ENCODE measurements around the gene SLC25A5. TPM values are rescaled to one million over a fixed set of nuclear protein-coding genes. Genes with fewer than 3 reads are reported as not detected.
"Not testable (repeated sequence)": the region's sequence is repeated elsewhere in the genome, so short reads cannot be mapped to it uniquely, and the experiment has no call there.

Gene SLC25A5
- total RNA-seq, 1 experiment from 2014 or later: 807 TPM

- peak overlapping the region; percentile 86 for H3K4me2 ChIP-seq
- peaks cover 51% of the 10 kb centered on the region for H3F3A ChIP-seq (ENCODE audit: insufficient read depth, low read depth)
- H3K36me3 ChIP-seq (ENCODE audit: low read depth): no peaks in the 10 kb centered on the region
- intact Hi-C loops (cut with micrococcal nuclease; ENCODE audit: unreplicated experiment): loop anchor here (5.0 kb wide), 1 partner anchor 264 kb away; the partner anchor contains the start of gene PGRMC1
- ChIA-PET CTCF (interaction anchor here (0.5 to 1.0 kb wide), 4 partner anchors 32 to 794 kb away, joined by 3 read pairs; no protein-coding TSS in a partner anchor), POLR2A (ENCODE audit: unreplicated experiment) (interaction anchor here (0.6 to 1.0 kb wide), 2 partner anchors 11 to 191 kb away, joined by 3 to 12 read pairs; no protein-coding TSS in a partner anchor)
- BruUV-seq (replicated peaks): TSS peak; percentile 9
- H3K27me3 ChIP-seq (ENCODE audit: insufficient read depth, low read depth): no peaks in the 10 kb centered on the region
- H3K9me3 ChIP-seq (ENCODE audit: insufficient read depth, low read depth): no peaks in the 10 kb centered on the region
- H3K79me2 ChIP-seq (ENCODE audit: low read depth): no peaks in the 10 kb centered on the region
- DNase-seq: peak; percentile 55 to 89
- TF ChIP-seq EZH2 (IDR thresholded peaks at IDR 0.05; ENCODE audit: low read depth) (no peak), CTCF (conservative IDR thresholded peaks at IDR 0.05) (no peak)
- H4K20me1 ChIP-seq (ENCODE audit: insufficient read depth): no peaks in the 10 kb centered on the region
- peak overlapping the region; percentile 95 for H3K27ac ChIP-seq
- peak overlapping the region; percentile 77 for H2AFZ ChIP-seq
- H3K4me1 ChIP-seq (replicated peaks; ENCODE audit: insufficient read depth): peaks cover 49% of the 10 kb centered on the region
- H3K9me2 ChIP-seq (ENCODE audit: insufficient read depth): no peaks in the 10 kb centered on the region
- H3K4me3 ChIP-seq: peak overlapping the region; percentile 43; the same call in 1 of the 2 replicates
Observed at GRCh38 chrX:119501511-119502148, 33.4 kb downstream of the SLC25A5 start.

GRCh38 chrX:119502727-119503483 is 34.7 kb downstream of the SLC25A5 start:
- Histone ChIP-seq H3K4me1 (replicated peaks; ENCODE audit: insufficient read depth) (peaks cover 49% of the 10 kb centered on the region), H2AFZ (peak overlapping the region; percentile 22; the same call in 1 of the 2 replicates), H3K27ac (peak overlapping the region; percentile 95), H3K27me3 (ENCODE audit: insufficient read depth, low read depth) (no peaks in the 10 kb centered on the region), H3F3A (ENCODE audit: insufficient read depth, low read depth) (peaks cover 51% of the 10 kb centered on the region), H4K20me1 (ENCODE audit: insufficient read depth) (no peaks in the 10 kb centered on the region), H3K9me3 (ENCODE audit: insufficient read depth, low read depth) (no peaks in the 10 kb centered on the region), H3K9me2 (ENCODE audit: insufficient read depth) (no peaks in the 10 kb centered on the region), H3K36me3 (ENCODE audit: low read depth) (no peaks in the 10 kb centered on the region), H3K4me3 (peak overlapping the region; percentile 43; the same call in 1 of the 2 replicates), H3K79me2 (ENCODE audit: low read depth) (no peaks in the 10 kb centered on the region), H3K4me2 (peak overlapping the region; percentile 86)
- intact Hi-C loops (cut with micrococcal nuclease; ENCODE audit: unreplicated experiment): loop anchor here (5.0 kb wide), 1 partner anchor 266 kb away; the partner anchor contains the start of gene PGRMC1
- CTCF ChIA-PET: interaction anchor here (0.6 to 1.7 kb wide), 4 partner anchors 9 to 1234 kb away, joined by 3 to 10 read pairs (median 5); partner anchors contain the start of gene SLC25A5
- DNase-seq: peak; percentile 78 to 86
- TF ChIP-seq CTCF (conservative IDR thresholded peaks at IDR 0.05): no peak; the same call in 1 of the 2 replicates
- POLR2A ChIA-PET (ENCODE audit: unreplicated experiment): interaction anchor here (0.6 to 0.9 kb wide), 5 partner anchors 9 to 367 kb away, joined by 3 to 6 read pairs (median 3); no protein-coding TSS in a partner anchor
- BruUV-seq (replicated peaks): TSS peak; percentile 76

- peaks cover 49% of the 10 kb centered on the region for H3K4me1 ChIP-seq (replicated peaks; ENCODE audit: insufficient read depth)
Observed at GRCh38 chrX:119503484-119503861, 35.2 kb downstream of the SLC25A5 start.

GRCh38 chrX:119505145-119505544 is 36.9 kb downstream of the SLC25A5 start:
- H4K20me1 ChIP-seq (ENCODE audit: insufficient read depth); BruUV-seq (replicated peaks); H3K36me3 ChIP-seq (ENCODE audit: low read depth); H3K9me2 ChIP-seq (ENCODE audit: insufficient read depth); POLR2A ChIA-PET (ENCODE audit: unreplicated experiment); H3K9me3 ChIP-seq (ENCODE audit: insufficient read depth, low read depth); H2AFZ ChIP-seq; H3K4me2 ChIP-seq; DNase-seq; intact Hi-C loops (cut with micrococcal nuclease; ENCODE audit: unreplicated experiment); H3K27me3 ChIP-seq (ENCODE audit: insufficient read depth, low read depth); H3K4me3 ChIP-seq; H3K79me2 ChIP-seq (ENCODE audit: low read depth): not testable (repeated sequence)
- Histone ChIP-seq H3K4me1 (replicated peaks; ENCODE audit: insufficient read depth) (peaks cover 45% of the 10 kb centered on the region), H3F3A (ENCODE audit: insufficient read depth, low read depth) (peaks cover 48% of the 10 kb centered on the region), H3K27ac (peak overlapping the region; percentile 95; the same call in 1 of the 2 replicates)
- CTCF ChIA-PET: interaction anchor here (0.5 kb wide), 1 partner anchor 48 kb away, joined by 4 read pairs; no protein-coding TSS in a partner anchor

More at GRCh38 chrX:119503484-119503861, 35.2 kb downstream of the SLC25A5 start:
- DNase-seq: peak; percentile 88 to 96
- H3K27me3 ChIP-seq (ENCODE audit: insufficient read depth, low read depth): no peaks in the 10 kb centered on the region
- H3K4me2 ChIP-seq: peak overlapping the region; percentile 86
- H4K20me1 ChIP-seq (ENCODE audit: insufficient read depth): no peaks in the 10 kb centered on the region
- intact Hi-C loops (cut with micrococcal nuclease; ENCODE audit: unreplicated experiment): loop anchor here (5.0 kb wide), 1 partner anchor 266 kb away; the partner anchor contains the start of gene PGRMC1
- TF ChIP-seq CTCF (conservative IDR thresholded peaks at IDR 0.05): no peak
- CTCF ChIA-PET: interaction anchor here (0.5 to 1.7 kb wide), 4 partner anchors 9 to 1234 kb away, joined by 3 to 29 read pairs (median 8); no protein-coding TSS in a partner anchor
- peaks cover 51% of the 10 kb centered on the region for H3F3A ChIP-seq (ENCODE audit: insufficient read depth, low read depth)
- no TSS peak for BruUV-seq (replicated peaks)
- peak overlapping the region; percentile 95 for H3K27ac ChIP-seq
- H2AFZ ChIP-seq: no peak overlapping the region
- no peaks in the 10 kb centered on the region for H3K9me2 ChIP-seq (ENCODE audit: insufficient read depth)
- POLR2A ChIA-PET (ENCODE audit: unreplicated experiment): interaction anchor here (0.6 to 0.9 kb wide), 4 partner anchors 9 to 367 kb away, joined by 3 to 6 read pairs (median 3); no protein-coding TSS in a partner anchor
- H3K9me3 ChIP-seq (ENCODE audit: insufficient read depth, low read depth): no peaks in the 10 kb centered on the region
- H3K4me3 ChIP-seq: peak overlapping the region; percentile 43; the same call in 1 of the 2 replicates
- H3K36me3 ChIP-seq (ENCODE audit: low read depth): no peaks in the 10 kb centered on the region
- no peaks in the 10 kb centered on the region for H3K79me2 ChIP-seq (ENCODE audit: low read depth)

Measured in PC-9 (cell line).